Lower leg skin (tissue), 3 donors: ENCODE results near the gene STEEP1.

Source experiments
- CTCF ChIP-seq, 3 donors: fragments of 450-650 bp; IDR thresholded peaks; one replicate each; pipeline ENCODE4 v1.5.1; 2016; ENCODE audit warnings: antibody characterized with exemption in 3 of 3, mild to moderate bottlenecking in 3 of 3, moderate library complexity in 2 of 3
- POLR2A ChIP-seq, 2 donors: fragments of 450-650 bp; IDR thresholded peaks; one replicate each; pipeline ENCODE4 v1.6.1; 2016 to 2017; ENCODE audit warnings: antibody characterized with exemption in 2 of 2, mild to moderate bottlenecking in 1 of 2, moderate library complexity in 1 of 2

GRCh38 chrX:119529345-119530276 is 35.6 kb downstream of the STEEP1 start:
- TF ChIP-seq CTCF (IDR thresholded peaks at IDR 0.05) (no peak), POLR2A (IDR thresholded peaks at IDR 0.05) (no peak)
